ENCODE results near the gene CNKSR2.

DNA sequence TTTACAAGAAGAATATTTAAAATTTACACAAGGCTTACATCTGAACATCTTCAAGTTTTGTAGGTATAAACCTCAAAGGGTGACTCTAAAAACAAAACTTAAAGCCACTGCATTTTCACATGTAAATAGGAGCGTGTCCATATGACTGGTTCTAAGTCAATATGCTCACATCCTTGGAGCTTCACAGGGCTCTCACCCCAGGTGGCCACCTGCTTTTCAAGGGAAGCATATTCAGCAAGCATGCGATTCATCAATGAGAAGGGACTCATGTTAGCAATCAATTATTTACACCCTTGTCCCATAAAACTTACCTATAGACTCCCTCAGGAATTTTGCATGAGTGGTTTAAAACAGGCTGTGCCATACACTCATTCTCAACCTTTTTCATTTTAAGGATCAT, 301.7 kb downstream of the CNKSR2 start:
- TF ChIP-seq EZH2 (IDR thresholded peaks at IDR 0.05) (no peak), POLR2AphosphoS5 (IDR thresholded peaks at IDR 0.05; ENCODE audit: borderline replicate concordance, low read depth, low read length) (no peak), FOXP2 (optimal IDR thresholded peaks at IDR 0.05; ENCODE audit: control extremely low read depth, extremely low read length, insufficient read depth) (no peak)
